HG03280 (cell line): ENCODE results near the gene DPYSL3.

Experiments used
- ATAC-seq: cut with Tn5 transposase; IDR thresholded peaks from one replicate; pipeline ENCODE4 v1.9.1; 2021; ENCODE audit warnings: mild to moderate bottlenecking, moderate library complexity; ENCODE audit not compliant: unreplicated experiment

Gene DPYSL3

GRCh38 chr5:147406636-147407035, 103.2 kb downstream of the DPYSL3 start:
- ATAC-seq = no peak

GRCh38 chr5:147404706-147405105, 105.2 kb downstream of the DPYSL3 start:
- ATAC-seq = peak; percentile 16

GRCh38 chr5:147403651-147404640, 105.9 kb downstream of the DPYSL3 start:
- ATAC-seq = peak; percentile 94

GRCh38 chr5:147400881-147401280, 109.0 kb downstream of the DPYSL3 start:
- no peak for ATAC-seq

GRCh38 chr5:147400126-147400809, 109.6 kb downstream of the DPYSL3 start:
- no peak for ATAC-seq

- no peak for ATAC-seq
Observed at GRCh38 chr5:147398860-147399259, 111.0 kb downstream of the DPYSL3 start.

DNA sequence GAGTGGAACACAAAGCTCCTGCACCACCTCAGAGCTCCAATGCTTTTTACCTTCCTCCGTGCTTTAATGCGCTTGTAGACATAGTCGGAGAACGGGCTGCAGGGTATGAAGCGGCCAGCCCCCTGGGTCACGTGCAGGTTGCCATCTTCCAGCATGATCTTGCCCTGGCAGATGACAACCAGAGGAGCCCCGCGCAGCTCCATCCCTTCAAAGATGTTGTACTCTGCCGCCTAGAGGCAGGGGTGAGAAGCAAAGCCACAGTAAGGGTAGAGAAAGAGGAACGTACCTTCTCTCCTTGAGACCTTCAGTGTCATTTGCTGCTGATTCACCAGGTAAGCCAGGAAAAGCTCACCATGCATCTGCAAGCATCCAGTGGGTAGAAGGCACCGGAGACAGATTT, 112.3 kb downstream of the DPYSL3 start:
- no peak for ATAC-seq

GRCh38 chr5:147396070-147396823, 113.6 kb downstream of the DPYSL3 start:
- no peak for ATAC-seq

DNA sequence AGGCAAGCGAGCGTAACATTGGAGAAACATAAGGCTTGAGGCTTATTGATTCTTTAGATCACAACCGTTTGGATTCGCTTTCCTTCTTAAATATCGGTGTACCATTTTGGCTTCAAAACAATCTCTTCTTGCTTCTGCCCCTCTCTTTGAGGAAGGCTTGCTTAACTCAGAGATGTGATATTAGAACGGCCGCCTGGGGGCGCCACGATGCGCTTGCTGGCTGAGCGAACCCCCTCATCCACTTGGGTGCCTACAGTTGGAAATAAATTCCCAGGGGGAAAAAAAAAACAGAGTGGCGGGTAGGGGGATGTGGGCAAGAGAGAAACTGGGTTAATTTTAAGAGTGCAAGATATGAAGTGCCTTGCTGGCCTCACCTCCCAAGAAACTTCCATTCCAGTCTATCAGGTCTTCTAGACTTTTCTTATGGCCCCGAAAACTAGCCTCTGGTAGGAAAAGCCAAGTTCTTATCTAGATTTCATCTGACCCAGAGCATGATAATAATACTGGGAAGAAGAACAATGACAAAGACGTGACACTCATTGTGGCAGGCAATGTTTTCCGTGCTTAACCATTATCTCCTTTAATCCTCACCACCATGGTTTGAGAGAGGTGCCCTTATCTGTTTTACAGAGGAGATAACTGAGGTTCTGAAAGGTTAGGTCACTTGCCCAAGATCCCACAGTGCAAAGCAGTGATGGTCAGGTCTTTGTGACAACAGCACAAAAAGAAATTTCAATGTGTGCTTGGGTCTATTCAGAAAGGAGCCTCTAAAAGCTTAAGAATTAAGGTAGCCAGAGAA, 115.8 kb downstream of the DPYSL3 start:
- ATAC-seq = no peak

DNA sequence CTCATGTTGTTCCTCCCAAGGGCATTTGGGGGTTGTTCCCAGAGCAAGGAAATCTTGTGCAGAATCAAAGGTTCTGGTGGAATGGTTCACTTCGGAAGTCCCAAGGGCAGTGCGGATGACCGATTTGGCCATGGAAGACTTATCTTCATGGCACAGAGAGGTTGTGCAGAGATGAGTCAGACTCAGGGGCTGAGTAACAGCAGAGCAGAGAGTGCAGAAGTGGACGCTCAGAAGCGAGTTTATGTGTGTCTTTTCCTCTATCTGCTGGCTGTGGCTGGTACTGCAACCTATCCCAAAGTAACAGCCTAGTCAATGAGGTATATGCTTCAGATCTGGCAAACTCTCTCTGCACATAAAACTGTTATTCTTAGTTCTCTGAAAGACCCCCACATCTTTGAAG, 118.1 kb downstream of the DPYSL3 start:
- ATAC-seq = peak; percentile 99

DNA sequence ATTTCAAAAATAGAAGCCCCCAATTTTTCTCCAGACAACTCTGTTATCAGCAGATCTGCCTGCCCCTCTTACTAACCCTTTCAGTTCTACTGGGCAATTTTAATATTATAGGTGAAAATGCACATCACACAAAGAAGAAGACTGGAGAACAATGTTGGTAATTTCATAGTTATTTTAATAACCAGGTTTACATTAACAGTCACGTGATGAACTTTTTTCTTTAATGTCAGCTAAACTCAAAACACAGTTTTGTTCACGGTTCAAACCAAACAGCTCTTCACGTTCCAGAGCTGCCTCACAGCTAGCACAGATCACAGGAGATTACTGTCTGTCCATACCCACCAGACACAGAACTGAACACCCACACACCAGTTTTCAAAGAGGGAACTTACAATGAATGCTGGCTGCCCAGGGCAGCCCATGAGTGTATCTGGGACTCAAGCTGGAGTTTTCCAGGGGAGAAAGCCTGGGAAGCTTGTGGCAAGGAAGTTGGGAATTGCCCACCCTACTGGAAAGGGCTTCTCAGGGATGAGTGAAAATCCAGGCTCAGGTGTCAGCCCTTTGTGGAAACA, 119.1 kb downstream of the DPYSL3 start:
- ATAC-seq = no peak

GRCh38 chr5:147388184-147389108, 121.4 kb downstream of the DPYSL3 start:
- ATAC-seq = no peak

GRCh38 chr5:147387109-147387508, 122.8 kb downstream of the DPYSL3 start:
- ATAC-seq = no peak

GRCh38 chr5:147384346-147385193, 125.3 kb downstream of the DPYSL3 start:
- no peak for ATAC-seq

DNA sequence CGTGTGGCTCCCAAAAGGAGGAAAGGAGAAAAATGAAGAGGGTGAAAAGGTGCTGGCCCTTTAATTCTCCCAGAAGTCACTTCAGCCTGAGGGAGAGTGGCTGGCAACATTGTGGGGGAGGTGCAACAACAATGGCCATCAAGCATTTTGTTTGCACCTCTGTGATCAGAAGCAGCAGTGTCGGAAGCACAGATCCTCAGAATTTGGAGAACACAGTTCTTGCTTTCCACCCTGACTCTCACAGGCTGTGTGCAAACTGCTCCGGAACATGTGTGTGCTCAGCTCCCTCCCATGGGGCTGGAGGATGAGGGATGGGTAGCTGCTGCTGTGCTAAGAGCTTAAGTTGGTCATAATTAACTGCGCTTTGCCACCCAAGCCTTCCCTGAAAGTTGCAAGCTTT, 127.1 kb downstream of the DPYSL3 start:
- no peak for ATAC-seq

GRCh38 chr5:147381555-147381954, 128.3 kb downstream of the DPYSL3 start:
- no peak for ATAC-seq

DNA sequence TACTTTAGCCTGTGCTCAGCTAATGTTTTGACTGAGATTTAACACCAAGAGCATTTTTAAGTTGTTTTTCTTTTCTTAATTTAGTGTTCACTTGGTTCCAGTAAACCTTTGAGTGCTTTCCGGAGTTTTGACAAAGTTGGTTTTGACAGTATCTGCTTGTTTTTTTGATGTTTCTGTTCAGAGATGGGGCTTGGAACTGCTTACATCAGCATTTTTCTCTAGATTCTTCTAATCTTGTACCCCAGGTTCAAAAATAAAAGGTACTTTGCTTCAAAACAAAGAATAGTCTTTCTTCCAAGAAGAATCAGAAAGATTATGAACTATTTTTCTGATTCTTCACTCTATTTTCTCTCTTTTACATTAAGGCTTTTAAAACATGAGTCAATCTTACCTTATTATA, 132.2 kb downstream of the DPYSL3 start:
- no peak for ATAC-seq

- ATAC-seq = no peak
Observed at GRCh38 chr5:147375151-147375550, 134.7 kb downstream of the DPYSL3 start.
